Measurements from ENCODE around the gene LRRC23.
"Not testable (repeated sequence)": the region's sequence is repeated elsewhere in the genome, so short reads cannot be mapped to it uniquely, and the experiment has no call there.

The LRRC23 gene

GRCh38 chr12:6872073-6873048 lies 32.3 kb upstream of the LRRC23 start:
- peak; percentile 75 for DNase-seq (ENCODE audit: low read depth)

GRCh38 chr12:6873094-6874014 lies 31.3 kb upstream of the LRRC23 start, which contains the start of gene SPSB2:
Gene SPSB2, minus strand, starts transcription at chr12:6873303. Its CDS starts 402 bp downstream, at chr12:6872901.
- DNase-seq (ENCODE audit: low read depth): peak; percentile 99

GRCh38 chr12:6874015-6874368 lies 30.6 kb upstream of the LRRC23 start:
- not testable (repeated sequence) for DNase-seq (ENCODE audit: low read depth)

DNA sequence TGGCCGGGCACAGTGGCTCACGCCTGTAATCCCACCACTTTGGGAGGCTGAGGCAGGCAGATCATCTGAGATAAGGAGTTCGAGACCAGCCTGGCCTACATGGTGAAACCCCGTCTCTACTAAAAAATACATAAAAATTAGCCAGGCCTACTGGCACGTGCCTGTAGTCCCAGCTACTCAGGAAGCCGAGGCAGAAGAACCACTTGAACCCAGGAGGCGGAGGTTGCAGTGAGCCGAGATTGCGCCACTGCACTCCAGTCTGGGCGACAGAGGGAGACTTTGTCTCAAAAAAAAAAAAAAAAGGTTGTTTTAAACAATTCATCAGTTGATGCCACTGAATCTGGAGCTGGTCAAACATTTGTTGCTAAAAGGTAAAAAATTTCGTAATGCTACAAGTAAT lies 24.8 kb upstream of the LRRC23 start:
- not testable (repeated sequence) for DNase-seq (ENCODE audit: low read depth)

DNA sequence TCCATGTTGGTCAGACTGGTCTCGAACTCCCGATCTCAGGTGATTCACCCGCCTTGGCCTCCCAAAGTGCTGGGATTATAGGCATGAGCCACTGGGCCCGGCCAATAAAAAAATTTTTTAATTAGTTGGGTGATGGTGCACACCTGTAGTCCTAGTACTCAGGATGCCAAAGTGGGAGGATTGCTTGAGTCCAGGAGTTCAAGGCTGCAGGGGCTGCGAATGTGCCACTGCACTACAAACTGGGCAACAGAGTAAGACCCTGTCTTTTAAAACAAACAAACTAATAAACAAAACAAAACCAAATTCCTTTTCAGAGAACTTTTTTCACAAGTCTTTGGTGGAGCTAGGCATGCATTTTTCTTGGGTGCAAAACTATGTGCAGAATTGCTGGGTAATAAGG lies 21.4 kb upstream of the LRRC23 start:
- DNase-seq (ENCODE audit: low read depth): no peak

- no peak for DNase-seq (ENCODE audit: low read depth)
These were observed 20.9 kb upstream of the LRRC23 start for GRCh38 chr12:6883683-6884082.

DNA sequence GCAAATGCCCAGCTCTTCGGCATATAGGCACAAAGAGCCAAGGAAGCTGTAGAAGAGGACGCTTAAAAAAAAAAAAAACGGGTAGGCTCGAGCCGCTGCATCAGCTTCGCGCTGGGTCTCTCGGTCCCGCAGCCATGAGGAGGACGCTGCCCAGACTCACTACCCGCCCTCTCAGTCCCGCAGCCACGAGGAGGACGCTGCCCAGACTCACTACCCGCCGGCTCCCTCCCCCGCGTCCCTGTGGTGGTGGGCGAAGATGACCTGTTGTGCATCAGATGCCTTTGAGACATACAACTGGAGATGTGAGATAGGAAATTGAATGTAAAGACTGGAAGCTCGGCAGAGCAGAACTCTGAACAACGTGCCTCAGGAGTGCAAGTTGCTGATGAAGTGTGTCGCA lies 20.1 kb upstream of the LRRC23 start:
- no peak for DNase-seq (ENCODE audit: low read depth)

DNA sequence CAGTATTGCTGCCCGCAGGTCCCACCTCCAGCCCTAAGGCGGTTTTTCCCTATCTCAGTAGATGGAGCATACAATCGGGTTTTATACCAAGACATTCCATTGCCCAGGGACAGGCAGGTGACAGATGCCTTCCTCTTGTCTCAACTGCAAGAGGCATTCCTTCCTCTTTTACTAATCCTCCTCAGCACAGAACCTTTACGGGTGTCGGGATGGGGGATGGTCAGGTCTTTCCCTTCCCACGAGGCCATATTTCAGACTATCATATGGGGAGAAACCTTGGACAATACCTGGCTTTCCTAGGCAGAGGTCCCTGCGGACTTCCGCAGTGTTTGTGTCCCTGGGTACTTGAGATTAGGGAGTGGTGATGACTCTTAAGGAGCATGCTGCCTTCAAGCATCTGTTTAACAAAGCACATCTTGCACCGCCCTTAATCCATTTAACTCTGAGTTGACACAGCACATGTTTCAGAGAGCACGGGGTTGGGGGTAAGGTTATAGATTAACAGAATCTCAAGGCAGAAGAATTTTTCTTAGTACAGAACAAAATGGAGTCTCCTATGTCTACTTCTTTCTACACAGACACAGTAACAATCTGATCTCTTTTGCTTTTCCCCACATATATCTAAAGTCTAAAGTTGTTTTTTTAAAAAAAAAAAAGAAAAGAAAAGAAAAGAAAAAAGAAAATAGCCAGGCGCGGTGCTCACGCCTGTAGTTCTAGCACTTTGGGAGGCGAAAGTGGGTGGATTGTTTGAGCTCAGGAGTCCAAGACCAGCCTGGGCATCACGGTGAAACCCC lies 18.2 kb upstream of the LRRC23 start:
- not testable (repeated sequence) for DNase-seq (ENCODE audit: low read depth)

GRCh38 chr12:6887460-6887859 lies 17.2 kb upstream of the LRRC23 start:
- no peak for DNase-seq (ENCODE audit: low read depth)

DNA sequence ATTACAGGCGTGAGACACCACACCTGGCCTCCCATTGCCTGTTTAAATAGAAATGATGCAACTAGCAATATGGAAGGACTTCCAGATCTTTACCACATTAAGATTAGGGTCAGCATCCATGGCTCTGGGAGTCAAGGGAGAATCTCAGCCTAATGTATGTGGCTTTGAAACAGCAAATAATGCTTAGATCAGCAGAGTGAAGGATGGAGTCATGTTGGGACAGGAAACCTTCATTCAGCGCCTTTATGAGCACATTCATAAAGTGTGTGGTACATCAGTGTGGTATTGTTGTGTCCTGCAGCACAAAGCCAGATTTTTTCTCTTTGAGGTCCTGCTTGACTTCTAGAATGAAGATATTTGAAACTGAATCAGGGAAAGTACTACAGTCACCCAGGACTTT lies 16.3 kb upstream of the LRRC23 start:
- DNase-seq (ENCODE audit: low read depth): no peak

- DNase-seq (ENCODE audit: low read depth): not testable (repeated sequence)
These were observed 15.8 kb upstream of the LRRC23 start for GRCh38 chr12:6888794-6889193.

GRCh38 chr12:6889775-6890573 lies 14.6 kb upstream of the LRRC23 start:
- DNase-seq (ENCODE audit: low read depth): not testable (repeated sequence)

DNA sequence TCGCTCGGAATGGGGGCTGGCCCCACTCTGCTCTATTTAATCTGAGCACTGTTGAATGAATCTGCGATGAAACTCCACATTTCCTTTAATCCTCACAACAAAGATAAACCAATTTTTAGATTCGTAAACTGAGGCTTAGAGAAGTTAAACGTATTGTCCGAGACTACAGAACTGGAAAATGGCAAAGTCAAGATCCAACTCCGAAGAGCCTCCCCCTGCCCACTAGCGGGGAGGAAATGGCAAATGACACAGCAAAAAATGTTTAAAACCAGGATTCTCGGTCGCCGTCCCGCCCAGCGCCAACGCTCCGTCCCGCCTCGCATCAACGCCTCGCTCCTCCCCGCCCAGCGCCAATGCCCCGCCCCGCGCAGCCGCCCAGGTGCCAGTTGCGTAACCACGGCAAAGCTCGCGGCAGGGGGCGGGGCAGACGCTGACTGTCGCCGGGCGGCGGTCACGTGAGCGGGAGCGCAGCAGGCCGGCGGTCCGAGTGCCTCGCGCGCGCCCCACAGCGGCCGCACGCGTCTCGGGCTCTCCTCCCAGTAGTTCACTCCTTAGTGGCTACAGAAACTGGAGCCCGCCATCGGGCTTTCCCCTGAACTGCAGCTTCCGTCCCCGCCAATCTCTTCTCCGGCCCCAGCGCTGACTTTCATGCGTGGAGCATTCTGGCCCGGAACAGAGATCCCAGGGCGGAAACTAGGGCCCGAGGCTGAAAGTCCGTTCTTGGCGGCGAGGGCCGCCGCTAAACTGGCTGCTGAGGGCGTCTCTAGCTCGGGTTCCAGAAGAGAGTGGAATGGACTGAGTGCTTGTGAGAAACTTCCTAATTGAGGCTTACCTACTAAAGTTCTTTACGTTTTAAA lies 13.6 kb upstream of the LRRC23 start:
- DNase-seq (ENCODE audit: low read depth): peak; percentile 99

DNA sequence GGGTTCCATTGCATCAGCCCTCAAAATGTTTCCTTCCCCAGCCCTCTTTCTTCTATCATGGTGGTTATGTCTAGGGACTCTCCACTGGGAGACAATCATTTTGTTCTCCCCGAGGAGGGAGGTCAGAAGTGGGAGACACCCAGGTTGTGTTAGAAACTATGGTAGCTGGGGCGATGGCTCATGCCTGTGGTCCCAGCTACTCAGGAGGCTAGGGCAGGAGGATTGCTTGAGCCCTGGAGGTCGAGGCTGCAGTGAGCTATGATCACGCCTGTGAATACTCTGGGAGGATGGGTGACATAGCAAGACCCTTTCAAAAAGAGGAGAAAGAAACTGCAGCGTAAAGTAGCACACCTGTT lies 13.0 kb upstream of the LRRC23 start:
- DNase-seq (ENCODE audit: low read depth): no peak

- DNase-seq (ENCODE audit: low read depth): not testable (repeated sequence)
These were observed 11.9 kb upstream of the LRRC23 start for GRCh38 chr12:6892683-6893082.

DNA sequence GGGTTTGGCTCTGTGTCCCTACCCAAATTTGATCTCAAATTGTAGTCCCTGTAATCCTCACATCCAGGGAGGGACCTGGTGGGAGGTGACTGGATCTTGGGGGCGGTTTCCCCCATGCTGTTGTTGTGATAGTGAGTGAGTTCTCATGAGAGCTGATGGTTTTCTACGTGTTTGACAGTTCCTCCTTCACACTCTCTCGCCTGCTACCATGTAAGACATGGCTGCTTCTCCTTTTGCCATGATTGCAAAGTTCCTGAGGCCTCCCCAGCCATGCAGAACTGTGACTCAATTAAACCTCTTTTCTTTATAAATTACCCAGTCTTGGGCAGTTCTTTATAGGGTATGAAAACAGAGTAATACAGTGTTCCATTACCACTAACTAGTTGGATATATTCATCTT lies 10.3 kb upstream of the LRRC23 start:
- DNase-seq (ENCODE audit: low read depth): no peak

GRCh38 chr12:6896846-6897435 lies 7.7 kb upstream of the LRRC23 start:
- no peak for DNase-seq (ENCODE audit: low read depth)

DNA sequence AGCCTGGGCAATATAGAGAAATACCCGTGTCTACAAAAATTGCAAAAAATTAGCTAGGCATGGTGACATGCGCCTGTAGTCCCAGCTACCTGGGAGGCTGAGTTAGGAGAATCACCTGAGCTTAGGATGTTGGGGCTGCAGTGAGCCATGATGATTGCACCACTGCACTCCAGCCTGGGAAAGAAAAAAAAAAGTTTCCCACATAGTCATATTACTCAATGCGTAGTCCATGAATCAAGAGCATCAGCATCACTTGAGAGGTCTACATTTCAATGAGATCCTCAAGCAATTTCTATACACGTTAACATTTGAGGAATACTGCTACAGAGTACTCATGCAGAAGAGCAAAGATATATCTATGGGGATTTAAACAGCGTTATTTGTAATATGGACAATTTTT lies 5.2 kb upstream of the LRRC23 start:
- no peak for DNase-seq (ENCODE audit: low read depth)

DNA sequence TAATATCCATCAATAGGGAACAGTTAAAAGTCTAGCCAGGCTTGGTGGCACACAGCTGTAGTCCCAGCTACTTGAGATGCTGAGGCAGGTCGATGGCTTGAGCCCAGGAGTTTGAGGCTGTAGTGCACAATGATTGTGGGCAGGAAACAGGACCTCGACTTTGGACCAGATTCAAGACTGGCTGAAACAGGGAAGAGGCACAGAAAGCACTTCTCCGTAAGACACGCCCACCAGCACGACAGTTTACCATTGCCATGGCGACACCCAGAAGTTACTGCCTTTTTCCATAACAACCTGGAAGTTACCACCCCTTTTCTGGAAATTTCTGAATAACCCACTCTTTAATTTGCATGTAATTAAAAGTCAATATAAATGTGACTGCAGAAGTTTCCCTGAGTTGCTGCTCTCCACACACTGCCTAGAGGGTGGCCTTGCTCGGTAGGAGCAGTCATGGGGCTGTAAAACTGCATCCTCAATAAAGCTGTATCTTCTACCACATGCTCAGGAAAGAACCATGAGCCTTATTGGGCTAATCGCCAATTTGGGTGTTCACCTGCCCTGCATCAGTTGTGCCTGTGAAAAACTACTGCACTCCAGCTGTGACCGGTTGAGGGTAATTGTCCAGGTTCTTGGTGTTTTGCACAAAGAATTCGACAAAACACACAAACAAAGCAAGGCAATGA lies 4.6 kb upstream of the LRRC23 start:
- no peak for DNase-seq (ENCODE audit: low read depth)

All from activated T-helper 9 cell treated with anti-CD3 and anti-CD28 coated beads, Interleukin-2, amount 50 U/mL, for 16 hours (primary cell).